PC-9 (cell line): Measurements from ENCODE around the gene AKR7A2. TPM values are rescaled to one million over a fixed set of nuclear protein-coding genes. Genes with fewer than 3 reads are reported as not detected.

ENCODE experiments used
- BruUV-seq: library from RNA; stranded (reverse); fragments of 400-500 nt; replicated peaks from 2 replicates; lab custom pipeline; 2021; lab: Mats Ljungman, UMichigan
- CTCF ChIA-PET: fragments of 300-600 bp; sonication (Branson Sonifier 250); formaldehyde crosslinking; loops from one replicate; lab custom pipeline; 2022; ENCODE audit warnings: antibody characterized with exemption; lab: Charles Lee
- POLR2A ChIA-PET: fragments of 300-600 bp; sonication (Branson Sonifier 250); formaldehyde crosslinking; loops from one replicate; lab custom pipeline; 2022; ENCODE audit warnings: antibody characterized with exemption; ENCODE audit not compliant: unreplicated experiment; lab: Charles Lee
- DNase-seq, 2 experiments: peaks; one replicate each; pipeline versions ENCODE4 v3.0.0 to v3.0.0-alpha.2; 2015 to 2022; ENCODE audit warnings: mixed read lengths in 1 of 2
- H2AFZ ChIP-seq: fragments of 200-600 bp; sonication (generic); 2 replicates; pipeline ENCODE4 v1.8.1; 2017; ENCODE audit warnings: antibody characterized with exemption
- H3F3A ChIP-seq: fragments of 200-600 bp; sonication (generic); 2 replicates; pipeline ENCODE4 v1.8.1; 2017; ENCODE audit warnings: antibody characterized with exemption, mild to moderate bottlenecking, low read depth; ENCODE audit not compliant: insufficient read depth
- H3K27ac ChIP-seq: fragments of 200-600 bp; sonication (generic); 2 replicates; pipeline ENCODE4 v1.6.1; 2016; ENCODE audit warnings: mixed run types
- H3K27me3 ChIP-seq: fragments of 200-600 bp; sonication (generic); 2 replicates; pipeline ENCODE4 v1.6.1; 2016; ENCODE audit warnings: low read depth, mixed run types; ENCODE audit not compliant: insufficient read depth
- H3K36me3 ChIP-seq: fragments of 200-600 bp; sonication (generic); 2 replicates; pipeline ENCODE4 v1.6.1; 2016; ENCODE audit warnings: low read depth, mixed run types
- H3K4me1 ChIP-seq: fragments of 200-600 bp; sonication (generic); replicated peaks from 2 replicates; pipeline ENCODE4 v1.6.1; 2016; ENCODE audit warnings: mixed run types; ENCODE audit not compliant: insufficient read depth
- H3K4me2 ChIP-seq: fragments of 200-600 bp; sonication (generic); 2 replicates; pipeline ENCODE4 v1.6.1; 2017; ENCODE audit warnings: mixed run types
- H3K4me3 ChIP-seq: fragments of 200-600 bp; sonication (generic); 2 replicates; pipeline ENCODE4 v1.6.1; 2016; ENCODE audit warnings: mixed run types
- H3K79me2 ChIP-seq: fragments of 200-600 bp; sonication (generic); 2 replicates; pipeline ENCODE4 v1.6.1; 2017; ENCODE audit warnings: low read depth, mixed run types
- H3K9me2 ChIP-seq: fragments of 200-600 bp; sonication (generic); 2 replicates; pipeline ENCODE4 v1.8.1; 2017; ENCODE audit warnings: mild to moderate bottlenecking; ENCODE audit not compliant: insufficient read depth
- H3K9me3 ChIP-seq: fragments of 200-600 bp; sonication (generic); 2 replicates; pipeline ENCODE4 v1.8.1; 2016; ENCODE audit warnings: low read depth; ENCODE audit not compliant: insufficient read depth
- H4K20me1 ChIP-seq: fragments of 200-600 bp; sonication (generic); 2 replicates; pipeline ENCODE4 v1.8.1; 2017; ENCODE audit not compliant: insufficient read depth
- EZH2 ChIP-seq: fragments of 200-600 bp; sonication (generic); IDR thresholded peaks from 2 replicates; pipeline ENCODE4 v1.8.0; 2017; ENCODE audit warnings: antibody characterized with exemption, low read depth
- intact Hi-C: fragments of 100-400 bp; cut with micrococcal nuclease; formaldehyde crosslinking; loops from one replicate; pipeline ENCODE4 v1.10.0; 2022; ENCODE audit not compliant: unreplicated experiment
- total RNA-seq: library from RNA; stranded (reverse); gene quantifications from 2 replicates; pipeline ENCODE4 v1.2.3, GENCODE V29; 2021
- TF ChIP-seq, protein P1 (sequence below): fragments of 200-600 bp; sonication (generic); conservative IDR thresholded peaks from 2 replicates; pipeline ENCODE4 v1.6.1; 2017; ENCODE audit warnings: mixed run types, antibody characterized with exemption, mild to moderate bottlenecking, moderate library complexity

Gene AKR7A2
- total RNA-seq, 1 experiment from 2014 or later: 79.6 TPM

DNA sequence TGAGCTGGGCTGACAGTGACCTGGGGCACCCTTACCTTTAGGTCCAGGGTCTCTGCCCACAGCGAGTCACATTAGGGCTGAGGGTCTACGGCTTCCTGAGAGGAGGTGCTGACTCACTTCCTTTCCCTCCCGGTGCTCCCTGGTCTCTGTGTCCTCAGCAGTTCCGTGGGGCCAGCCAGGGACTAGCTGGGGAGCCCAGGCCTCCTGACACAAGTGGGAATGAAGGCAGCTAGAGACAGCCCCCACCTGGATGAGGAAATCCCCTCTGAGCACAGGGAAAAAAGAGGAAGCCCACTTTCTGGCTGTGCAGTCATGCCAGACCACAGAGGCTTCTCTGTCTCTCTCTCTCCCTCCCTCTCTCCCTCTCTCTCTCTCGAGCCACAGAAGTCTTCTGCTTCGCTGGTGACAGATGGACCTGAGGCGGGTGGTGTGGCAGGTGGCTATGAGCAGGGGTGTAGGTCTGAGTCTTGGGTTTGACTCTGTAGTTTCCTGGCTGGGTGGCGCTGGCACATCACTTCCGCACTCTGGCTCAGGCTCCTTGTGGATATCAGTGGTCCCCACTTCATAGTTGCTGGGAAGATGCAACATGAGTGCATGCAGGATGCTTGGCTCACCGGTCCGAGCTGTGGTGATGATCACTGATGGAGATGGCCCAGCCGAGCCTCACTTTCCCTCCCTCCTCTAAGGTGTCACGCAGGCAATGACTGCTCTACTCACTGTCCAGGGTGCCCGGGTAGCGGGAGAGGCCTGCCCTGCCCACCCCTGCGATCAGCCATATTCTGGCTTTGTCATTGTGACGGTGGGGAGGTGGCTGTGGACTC, 3.6 kb upstream of the AKR7A2 start:
- no TSS peak for BruUV-seq
- no peak overlapping the region for H3K4me2 ChIP-seq
- DNase-seq: no peak
- H3K9me2 ChIP-seq: no peaks in the 10 kb centered on the region
- POLR2A ChIA-PET: no interaction called here
- no peaks in the 10 kb centered on the region for H3K9me3 ChIP-seq
- no peaks in the 10 kb centered on the region for H3F3A ChIP-seq
- peaks cover 8% of the 10 kb centered on the region; the same call in 1 of the 2 replicates for H3K79me2 ChIP-seq
- no peak overlapping the region for H3K4me3 ChIP-seq
- no peaks in the 10 kb centered on the region for H3K36me3 ChIP-seq
- CTCF ChIA-PET: interaction anchor here (0.6 kb wide), 1 partner anchor 1115 kb away, joined by 3 read pairs; no protein-coding TSS in a partner anchor
- peaks cover 5% of the 10 kb centered on the region; the same call in 1 of the 2 replicates for H4K20me1 ChIP-seq
- H3K27ac ChIP-seq: no peak overlapping the region
- H2AFZ ChIP-seq: no peak overlapping the region
- H3K4me1 ChIP-seq: peaks cover 11% of the 10 kb centered on the region
- intact Hi-C loops: no loop called here
- TF ChIP-seq EZH2: no peak
- TF ChIP-seq, protein P1, sequence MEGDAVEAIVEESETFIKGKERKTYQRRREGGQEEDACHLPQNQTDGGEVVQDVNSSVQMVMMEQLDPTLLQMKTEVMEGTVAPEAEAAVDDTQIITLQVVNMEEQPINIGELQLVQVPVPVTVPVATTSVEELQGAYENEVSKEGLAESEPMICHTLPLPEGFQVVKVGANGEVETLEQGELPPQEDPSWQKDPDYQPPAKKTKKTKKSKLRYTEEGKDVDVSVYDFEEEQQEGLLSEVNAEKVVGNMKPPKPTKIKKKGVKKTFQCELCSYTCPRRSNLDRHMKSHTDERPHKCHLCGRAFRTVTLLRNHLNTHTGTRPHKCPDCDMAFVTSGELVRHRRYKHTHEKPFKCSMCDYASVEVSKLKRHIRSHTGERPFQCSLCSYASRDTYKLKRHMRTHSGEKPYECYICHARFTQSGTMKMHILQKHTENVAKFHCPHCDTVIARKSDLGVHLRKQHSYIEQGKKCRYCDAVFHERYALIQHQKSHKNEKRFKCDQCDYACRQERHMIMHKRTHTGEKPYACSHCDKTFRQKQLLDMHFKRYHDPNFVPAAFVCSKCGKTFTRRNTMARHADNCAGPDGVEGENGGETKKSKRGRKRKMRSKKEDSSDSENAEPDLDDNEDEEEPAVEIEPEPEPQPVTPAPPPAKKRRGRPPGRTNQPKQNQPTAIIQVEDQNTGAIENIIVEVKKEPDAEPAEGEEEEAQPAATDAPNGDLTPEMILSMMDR: no peak
- H3K27me3 ChIP-seq: no peaks in the 10 kb centered on the region

DNA sequence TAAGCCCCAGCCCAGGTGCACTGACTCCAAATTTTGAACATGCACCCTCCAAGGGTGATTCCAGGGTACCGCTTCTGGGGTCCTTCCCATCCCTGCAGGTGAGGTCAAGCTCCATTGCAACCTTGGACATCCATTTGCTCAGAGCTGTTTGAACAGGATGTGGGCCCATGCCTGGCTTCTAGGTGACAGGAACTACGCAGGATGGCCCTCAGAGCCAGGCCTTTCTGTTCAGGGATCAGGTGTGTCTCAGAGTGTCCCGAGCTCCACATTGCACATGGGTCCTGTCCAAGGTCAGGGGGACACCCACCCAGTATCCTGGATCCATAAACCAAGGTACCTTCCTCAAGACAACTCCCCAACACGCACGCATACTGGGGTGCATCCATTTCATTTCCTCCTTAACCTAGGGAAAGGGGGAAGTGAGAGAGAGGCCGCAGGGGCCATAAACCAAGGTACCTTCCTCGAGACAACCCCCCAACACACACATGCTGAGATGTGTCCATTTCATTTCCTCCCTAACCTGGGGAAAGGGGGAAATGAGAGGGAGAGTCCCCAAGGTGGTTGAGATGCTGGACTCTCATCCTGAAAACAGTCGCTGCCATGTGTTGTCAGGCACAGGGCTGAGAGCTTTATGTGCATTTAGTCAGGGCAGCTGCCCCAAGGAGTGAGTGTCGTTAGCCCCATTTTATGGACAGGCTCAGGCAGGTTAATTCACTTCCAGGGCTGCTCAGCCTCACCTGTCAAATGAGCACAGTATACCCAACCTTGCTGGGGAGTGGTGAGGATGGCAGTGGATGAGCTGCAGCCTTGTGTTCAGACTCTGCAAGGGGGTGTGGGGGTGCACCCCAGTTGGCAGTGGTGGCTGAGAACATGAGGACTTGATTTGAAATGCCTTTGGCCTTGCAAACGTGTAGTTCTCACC, 2.3 kb upstream of the AKR7A2 start:
- POLR2A ChIA-PET: no interaction called here

More for the DNA sequence above, 2.3 kb upstream of the AKR7A2 start:
- Histone ChIP-seq H3K79me2 (peaks cover 12% of the 10 kb centered on the region), H3K27me3 (no peaks in the 10 kb centered on the region), H4K20me1 (peaks cover 6% of the 10 kb centered on the region; the same call in 1 of the 2 replicates), H3K4me3 (no peak overlapping the region), H3F3A (no peaks in the 10 kb centered on the region), H3K36me3 (no peaks in the 10 kb centered on the region), H3K9me2 (no peaks in the 10 kb centered on the region), H3K4me2 (no peak overlapping the region), H3K4me1 (peaks cover 11% of the 10 kb centered on the region), H3K27ac (no peak overlapping the region), H2AFZ (no peak overlapping the region), H3K9me3 (no peaks in the 10 kb centered on the region)
- CTCF ChIA-PET: interaction anchor here (0.6 kb wide), 1 partner anchor 1116 kb away, joined by 3 read pairs; no protein-coding TSS in a partner anchor
- intact Hi-C loops: loop anchor here (5.0 kb wide), 1 partner anchor 62 kb away; the partner anchor contains the start of genes EMC1 and MRTO4
- BruUV-seq: no TSS peak
- DNase-seq: no peak
- no peak for TF ChIP-seq EZH2
- TF ChIP-seq, protein P1: no peak
